Measurements from ENCODE around the gene DTWD2.
"Not testable (repeated sequence)": the region's sequence is repeated elsewhere in the genome, so short reads cannot be mapped to it uniquely, and the experiment has no call there.

The DTWD2 gene

DNA sequence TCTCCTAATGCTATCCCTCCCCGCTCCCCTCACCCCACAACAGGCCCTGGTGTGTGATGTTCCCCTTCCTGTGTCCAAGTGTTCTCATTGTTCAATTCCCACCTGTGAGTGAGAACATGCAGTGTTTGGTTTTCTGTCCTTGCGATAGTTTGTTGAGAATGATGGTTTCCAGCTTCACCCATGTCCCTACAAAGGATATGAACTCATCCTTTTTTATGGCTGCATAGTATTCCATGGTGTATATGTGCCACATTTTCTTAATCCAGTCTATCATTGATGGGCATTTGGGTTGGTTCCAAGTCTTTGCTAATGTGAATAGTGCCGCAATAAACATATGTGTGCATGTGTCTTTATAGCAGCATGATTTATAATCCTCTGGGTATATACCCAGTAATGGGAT, 3.7 kb upstream of the DTWD2 start:
- no CpG with 5 or more reads among the region's 3 CpGs for WGBS, 2 donors (ENCODE audit: extremely low coverage in 2 of 2, insufficient read length in 2 of 2, insufficient replicate concordance in 1 of 2)

DNA sequence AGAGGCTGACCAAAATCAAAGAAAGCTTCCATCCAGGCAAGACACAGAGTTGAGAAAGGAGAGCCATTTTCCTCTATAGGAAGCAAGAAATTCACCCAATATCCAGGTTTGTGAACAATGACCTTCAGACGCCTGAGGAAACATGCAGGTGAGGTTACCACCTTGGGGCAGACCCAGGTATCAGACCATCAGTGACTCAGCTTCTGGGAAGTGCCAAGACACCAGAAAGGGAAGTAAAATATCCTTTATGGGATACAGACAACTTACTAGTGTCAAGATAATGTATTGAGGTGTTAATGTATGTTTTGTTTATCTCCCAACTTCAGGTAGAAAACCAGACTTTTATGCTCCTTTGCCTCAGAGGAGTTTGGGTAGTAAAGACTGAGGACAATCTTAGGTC, 2.2 kb upstream of the DTWD2 start:
- no CpG with 5 or more reads among the region's 1 CpG for WGBS, 2 donors (ENCODE audit: extremely low coverage in 2 of 2, insufficient read length in 2 of 2, insufficient replicate concordance in 1 of 2)
- Histone ChIP-seq H3K9me3 (replicated peaks in 1 of 2; ENCODE audit: control insufficient read depth in 2 of 2, insufficient read depth in 1 of 2, low read depth in 1 of 2, low read length in 2 of 2) (no peaks in the 10 kb centered on the region), H3K9ac (ENCODE audit: low read depth, low read length, poor library complexity) (no peak overlapping the region), H3K4ac (ENCODE audit: low read length) (no peak overlapping the region), H2AK5ac (ENCODE audit: low read depth, low read length) (no peak overlapping the region), H4K8ac (ENCODE audit: low read depth, low read length) (no peak overlapping the region), H3K36me3 (replicated peaks in 1 of 2; ENCODE audit: control insufficient read depth in 2 of 2, insufficient read depth in 2 of 2, low read length in 2 of 2) (no peaks in the 10 kb centered on the region), H2AFZ (ENCODE audit: low read length) (peak overlapping the region; percentile 29), H3K14ac (ENCODE audit: low read length) (no peak overlapping the region), H3K27ac (replicated peaks; ENCODE audit: low read length) (no peak overlapping the region), H2BK15ac (ENCODE audit: low read length) (no peak overlapping the region), H4K91ac (ENCODE audit: low read depth, low read length, poor library complexity) (no peak overlapping the region), H2BK120ac (ENCODE audit: low read depth, low read length) (no peak overlapping the region), H3K23ac (ENCODE audit: low read depth, low read length, poor library complexity) (no peak overlapping the region), H3K4me1 (ENCODE audit: control insufficient read depth in 2 of 2, insufficient read depth in 1 of 2, low read depth in 1 of 2, low read length in 2 of 2) (no peaks in the 10 kb centered on the region), H3K79me1 (ENCODE audit: low read depth, low read length) (no peaks in the 10 kb centered on the region), H3K18ac (ENCODE audit: low read length) (no peak overlapping the region), H3K4me2 (ENCODE audit: insufficient read depth, low read length, poor library complexity, severe bottlenecking) (no peak overlapping the region), H3K27me3 (ENCODE audit: control insufficient read depth in 3 of 3, insufficient read depth in 3 of 3, low read depth in 1 of 3, low read length in 3 of 3) (no peaks in the 10 kb centered on the region), H2BK12ac (ENCODE audit: low read length) (no peak overlapping the region), H2BK5ac (ENCODE audit: low read length) (no peak overlapping the region), H3K4me3 (ENCODE audit: low read length in 2 of 2) (no peak overlapping the region)
- DNase-seq (ENCODE audit: low spot score), result no peak

More for the DNA sequence above, 3.7 kb upstream of the DTWD2 start:
- not testable (repeated sequence) for H4K91ac ChIP-seq (ENCODE audit: low read depth, low read length, poor library complexity); H3K27ac ChIP-seq (replicated peaks; ENCODE audit: low read length); H3K4me1 ChIP-seq (ENCODE audit: control insufficient read depth in 2 of 2, insufficient read depth in 1 of 2, low read depth in 1 of 2, low read length in 2 of 2); H2AK5ac ChIP-seq (ENCODE audit: low read depth, low read length); H3K4ac ChIP-seq (ENCODE audit: low read length); H3K4me3 ChIP-seq (ENCODE audit: low read length in 2 of 2); H4K8ac ChIP-seq (ENCODE audit: low read depth, low read length); H3K9ac ChIP-seq (ENCODE audit: low read depth, low read length, poor library complexity); H2AFZ ChIP-seq (ENCODE audit: low read length); H3K36me3 ChIP-seq (replicated peaks in 1 of 2; ENCODE audit: control insufficient read depth in 2 of 2, insufficient read depth in 2 of 2, low read length in 2 of 2); H2BK12ac ChIP-seq (ENCODE audit: low read length); H2BK5ac ChIP-seq (ENCODE audit: low read length); H2BK15ac ChIP-seq (ENCODE audit: low read length); H3K9me3 ChIP-seq (replicated peaks in 1 of 2; ENCODE audit: control insufficient read depth in 2 of 2, insufficient read depth in 1 of 2, low read depth in 1 of 2, low read length in 2 of 2); H3K14ac ChIP-seq (ENCODE audit: low read length); H3K79me1 ChIP-seq (ENCODE audit: low read depth, low read length); H2BK120ac ChIP-seq (ENCODE audit: low read depth, low read length); H3K18ac ChIP-seq (ENCODE audit: low read length); H3K23ac ChIP-seq (ENCODE audit: low read depth, low read length, poor library complexity); DNase-seq (ENCODE audit: low spot score); H3K27me3 ChIP-seq (ENCODE audit: control insufficient read depth in 3 of 3, insufficient read depth in 3 of 3, low read depth in 1 of 3, low read length in 3 of 3); H3K4me2 ChIP-seq (ENCODE audit: insufficient read depth, low read length, poor library complexity, severe bottlenecking)

DNA sequence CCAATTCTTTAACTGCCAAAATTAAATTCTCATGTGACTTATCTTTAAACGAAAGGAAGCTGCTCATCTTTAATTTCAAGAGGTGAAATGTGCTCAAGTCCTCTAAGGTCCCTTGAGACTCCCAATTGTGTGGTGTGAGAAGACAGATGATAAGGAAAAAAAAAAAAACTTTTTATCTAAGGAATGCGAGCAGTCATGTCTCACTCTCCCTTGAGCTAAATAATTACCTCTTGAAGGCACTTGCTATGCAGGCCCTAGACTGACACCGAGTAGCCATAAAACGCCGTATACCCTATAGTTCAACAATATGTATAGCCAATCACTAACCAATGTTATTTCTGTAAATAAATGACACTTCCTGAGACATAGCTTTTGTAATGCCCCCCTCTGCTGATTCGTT, 1.5 kb upstream of the DTWD2 start:
- no peak for DNase-seq (ENCODE audit: low spot score)
- H3K4me1 ChIP-seq (ENCODE audit: control insufficient read depth in 2 of 2, insufficient read depth in 1 of 2, low read depth in 1 of 2, low read length in 2 of 2), result no peaks in the 10 kb centered on the region
- no peak overlapping the region for H4K8ac ChIP-seq (ENCODE audit: low read depth, low read length)
- H3K27ac ChIP-seq (replicated peaks; ENCODE audit: low read length), result no peak overlapping the region
- H3K27me3 ChIP-seq (ENCODE audit: control insufficient read depth in 3 of 3, insufficient read depth in 3 of 3, low read depth in 1 of 3, low read length in 3 of 3), result no peaks in the 10 kb centered on the region
- H3K79me1 ChIP-seq (ENCODE audit: low read depth, low read length), result no peaks in the 10 kb centered on the region
- H2BK5ac ChIP-seq (ENCODE audit: low read length), result no peak overlapping the region
- no peak overlapping the region for H2BK120ac ChIP-seq (ENCODE audit: low read depth, low read length)
- H3K9me3 ChIP-seq (replicated peaks in 1 of 2; ENCODE audit: control insufficient read depth in 2 of 2, insufficient read depth in 1 of 2, low read depth in 1 of 2, low read length in 2 of 2), result no peaks in the 10 kb centered on the region
- H3K23ac ChIP-seq (ENCODE audit: low read depth, low read length, poor library complexity), result no peak overlapping the region
- no peaks in the 10 kb centered on the region for H3K36me3 ChIP-seq (replicated peaks in 1 of 2; ENCODE audit: control insufficient read depth in 2 of 2, insufficient read depth in 2 of 2, low read length in 2 of 2)
- H3K18ac ChIP-seq (ENCODE audit: low read length), result no peak overlapping the region
- no peak overlapping the region for H2BK12ac ChIP-seq (ENCODE audit: low read length)
- no peak overlapping the region for H3K14ac ChIP-seq (ENCODE audit: low read length)
- no peak overlapping the region for H2AK5ac ChIP-seq (ENCODE audit: low read depth, low read length)
- peak overlapping the region; percentile 29 for H2AFZ ChIP-seq (ENCODE audit: low read length)
- no peak overlapping the region for H2BK15ac ChIP-seq (ENCODE audit: low read length)
- H3K9ac ChIP-seq (ENCODE audit: low read depth, low read length, poor library complexity), result no peak overlapping the region
- H4K91ac ChIP-seq (ENCODE audit: low read depth, low read length, poor library complexity), result no peak overlapping the region
- no CpG with 5 or more reads among the region's 6 CpGs for WGBS, 2 donors (ENCODE audit: extremely low coverage in 2 of 2, insufficient read length in 2 of 2, insufficient replicate concordance in 1 of 2)
- no peak overlapping the region for H3K4ac ChIP-seq (ENCODE audit: low read length)
- H3K4me3 ChIP-seq (ENCODE audit: low read length in 2 of 2), result no peak overlapping the region
- H3K4me2 ChIP-seq (ENCODE audit: insufficient read depth, low read length, poor library complexity, severe bottlenecking), result no peak overlapping the region

DNA sequence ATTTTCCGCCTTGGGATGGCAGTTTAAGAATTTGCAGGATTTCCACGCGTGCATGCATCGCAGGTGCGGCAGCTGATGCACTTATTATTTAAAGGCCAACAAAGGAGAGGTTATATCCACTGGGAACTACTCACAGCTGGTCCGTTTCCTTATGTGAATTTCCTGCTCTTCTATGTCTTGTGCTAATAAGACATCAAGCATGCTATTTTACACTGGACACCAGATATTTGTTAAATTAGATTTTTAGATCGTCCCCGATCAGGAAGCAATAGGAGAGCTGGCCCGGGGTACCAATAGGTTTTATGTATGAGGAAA, 476 bp upstream of the DTWD2 start:
- Histone ChIP-seq H3K27me3 (ENCODE audit: control insufficient read depth in 3 of 3, insufficient read depth in 3 of 3, low read depth in 1 of 3, low read length in 3 of 3) (no peaks in the 10 kb centered on the region), H3K9me3 (replicated peaks in 1 of 2; ENCODE audit: control insufficient read depth in 2 of 2, insufficient read depth in 1 of 2, low read depth in 1 of 2, low read length in 2 of 2) (no peaks in the 10 kb centered on the region), H3K36me3 (replicated peaks in 1 of 2; ENCODE audit: control insufficient read depth in 2 of 2, insufficient read depth in 2 of 2, low read length in 2 of 2) (no peaks in the 10 kb centered on the region), H2BK120ac (ENCODE audit: low read depth, low read length) (no peak overlapping the region), H3K14ac (ENCODE audit: low read length) (no peak overlapping the region), H2BK15ac (ENCODE audit: low read length) (no peak overlapping the region), H3K4me1 (ENCODE audit: control insufficient read depth in 2 of 2, insufficient read depth in 1 of 2, low read depth in 1 of 2, low read length in 2 of 2) (no peaks in the 10 kb centered on the region), H4K91ac (ENCODE audit: low read depth, low read length, poor library complexity) (no peak overlapping the region), H3K18ac (ENCODE audit: low read length) (no peak overlapping the region), H2AK5ac (ENCODE audit: low read depth, low read length) (no peak overlapping the region), H3K4me2 (ENCODE audit: insufficient read depth, low read length, poor library complexity, severe bottlenecking) (peak overlapping the region; percentile 48), H3K4ac (ENCODE audit: low read length) (no peak overlapping the region), H3K23ac (ENCODE audit: low read depth, low read length, poor library complexity) (no peak overlapping the region), H3K79me1 (ENCODE audit: low read depth, low read length) (no peaks in the 10 kb centered on the region), H2BK5ac (ENCODE audit: low read length) (no peak overlapping the region), H3K9ac (ENCODE audit: low read depth, low read length, poor library complexity) (no peak overlapping the region), H2AFZ (ENCODE audit: low read length) (peak overlapping the region; percentile 98), H4K8ac (ENCODE audit: low read depth, low read length) (no peak overlapping the region), H2BK12ac (ENCODE audit: low read length) (no peak overlapping the region), H3K4me3 (ENCODE audit: low read length in 2 of 2) (peak overlapping the region in 1 of 2 donors; percentile 67), H3K27ac (replicated peaks; ENCODE audit: low read length) (no peak overlapping the region)
- DNase-seq (ENCODE audit: low spot score), result no peak
- no CpG with 5 or more reads among the region's 9 CpGs for WGBS, 2 donors (ENCODE audit: extremely low coverage in 2 of 2, insufficient read length in 2 of 2, insufficient replicate concordance in 1 of 2)

Measured in neuronal stem cell (in vitro differentiated cells).